Measurements from ENCODE around the gene RHBDL3.

Gene RHBDL3

GRCh38 chr17:32335046-32335445 is 69.4 kb downstream of the RHBDL3 start:
- H3K4me3 ChIP-seq (ENCODE audit: low read length) = no peak overlapping the region
- DNase-seq (ENCODE audit: low read depth) = no peak
- TF ChIP-seq CTCF (conservative IDR thresholded peaks at IDR 0.05; ENCODE audit: low read depth, low read length) = no peak

DNA sequence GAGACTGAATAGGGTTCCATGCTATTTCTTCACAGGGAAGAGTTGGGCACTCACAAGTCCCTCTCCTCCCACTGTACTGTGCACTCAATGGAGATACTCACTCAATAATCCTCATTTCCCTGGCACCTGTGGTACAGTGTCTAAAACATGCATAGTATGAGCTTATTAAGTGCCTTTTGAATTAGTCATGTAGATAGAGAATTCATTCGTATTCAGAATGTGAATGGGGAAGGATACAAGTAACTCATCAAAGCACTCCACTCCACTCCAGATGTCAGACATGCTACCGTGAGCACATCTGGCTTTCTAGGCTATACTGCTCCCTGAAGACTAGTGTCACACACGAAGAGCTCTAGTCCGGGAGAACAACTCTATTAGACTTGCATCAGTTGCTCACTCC is 70.1 kb downstream of the RHBDL3 start:
- DNase-seq (ENCODE audit: low read depth) = no peak
- no peak for TF ChIP-seq CTCF (conservative IDR thresholded peaks at IDR 0.05; ENCODE audit: low read depth, low read length)
- no peak overlapping the region for H3K4me3 ChIP-seq (ENCODE audit: low read length)

DNA sequence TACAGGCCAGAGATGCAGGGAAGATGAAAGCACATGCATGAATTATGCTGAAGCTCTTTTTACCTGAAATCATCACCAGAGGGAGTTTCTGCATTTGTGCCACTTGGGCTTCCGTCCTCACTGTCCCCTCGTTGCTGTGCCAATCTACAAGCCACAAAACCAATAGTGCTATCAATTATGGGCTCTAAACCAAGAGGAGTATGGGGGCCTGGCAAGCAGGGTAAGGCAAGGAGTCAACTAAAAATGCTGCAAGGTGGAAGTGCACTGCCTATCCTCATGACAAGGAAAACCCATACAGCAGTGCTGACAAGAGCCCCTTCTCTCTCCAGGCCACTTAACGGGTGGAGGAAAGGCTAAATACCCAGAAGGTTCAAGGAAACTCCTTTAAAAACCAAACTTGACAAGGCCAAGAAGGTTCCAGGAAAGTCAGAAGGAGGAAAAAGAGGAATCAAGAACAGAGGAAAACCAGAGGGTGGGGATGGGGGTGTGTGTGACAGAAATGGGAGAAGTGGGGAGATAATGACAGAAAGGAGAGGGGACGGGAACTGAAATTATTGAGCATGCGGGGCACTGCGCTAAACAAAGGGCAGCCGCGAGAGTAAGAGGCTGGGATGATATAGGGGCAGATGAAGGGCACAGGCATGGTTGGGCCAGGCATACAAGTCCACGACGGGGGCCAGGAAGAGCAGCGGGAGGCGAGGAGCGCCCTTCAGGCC is 75.7 kb downstream of the RHBDL3 start:
- TF ChIP-seq CTCF (conservative IDR thresholded peaks at IDR 0.05; ENCODE audit: low read depth, low read length) = peak; percentile 26
- no peak for DNase-seq (ENCODE audit: low read depth)
- peak overlapping the region; percentile 73 for H3K4me3 ChIP-seq (ENCODE audit: low read length)

DNA sequence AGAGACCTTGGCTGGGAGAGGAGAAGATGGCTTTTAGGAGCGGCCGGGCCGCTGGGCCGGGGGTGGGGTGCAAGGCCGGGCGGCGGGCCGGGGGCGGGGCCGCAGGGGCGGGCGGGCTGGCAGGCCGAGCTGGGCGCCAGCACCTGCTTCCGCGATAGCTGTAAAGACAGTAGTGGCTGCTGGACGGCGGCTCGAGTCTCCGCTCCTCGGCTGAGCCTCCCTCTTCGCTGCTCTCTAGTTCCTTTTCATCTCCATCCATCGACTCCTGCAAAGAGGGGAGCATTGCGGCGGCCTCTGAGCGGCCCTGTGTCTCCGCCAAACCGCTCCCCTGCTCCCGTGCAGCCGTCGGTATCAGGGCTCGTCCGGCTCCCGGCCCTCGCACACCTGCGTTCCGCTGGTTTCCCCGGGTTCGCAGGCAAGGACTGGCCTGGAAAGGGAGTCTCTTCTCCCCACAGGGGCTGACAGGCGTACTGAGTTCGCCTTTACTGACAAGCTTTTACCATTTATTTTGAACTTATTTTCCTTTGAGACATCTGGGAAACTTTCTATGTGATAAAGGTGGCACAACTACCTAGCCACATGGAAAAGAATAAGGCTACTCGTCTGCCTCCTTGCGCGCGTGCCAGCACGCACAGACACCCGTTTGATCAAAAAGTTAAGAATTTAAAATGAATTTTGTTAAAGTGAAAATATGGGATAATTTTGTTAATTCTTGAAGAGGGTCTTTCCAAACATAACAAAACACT is 76.4 kb downstream of the RHBDL3 start, which contains the start of gene C17orf75:
Gene C17orf75, minus strand, starts transcription at position 317 of the 746 bp plus-strand sequence. Its CDS starts 34 bp downstream, at position 283.
- TF ChIP-seq CTCF (conservative IDR thresholded peaks at IDR 0.05; ENCODE audit: low read depth, low read length) = no peak
- peak within 1 kb of the TSS; percentile 73 for H3K4me3 ChIP-seq (ENCODE audit: low read length)
- no peak for DNase-seq (ENCODE audit: low read depth)

- H3K4me3 ChIP-seq (ENCODE audit: low read length) = peak overlapping the region; percentile 73
- no peak for DNase-seq (ENCODE audit: low read depth)
- TF ChIP-seq CTCF (conservative IDR thresholded peaks at IDR 0.05; ENCODE audit: low read depth, low read length) = no peak
These were observed 77.1 kb downstream of the RHBDL3 start for GRCh38 chr17:32342603-32343325.

GRCh38 chr17:32345951-32346600 is 80.4 kb downstream of the RHBDL3 start:
- no peak overlapping the region for H3K4me3 ChIP-seq (ENCODE audit: low read length)
- no peak for DNase-seq (ENCODE audit: low read depth)
- no peak for TF ChIP-seq CTCF (conservative IDR thresholded peaks at IDR 0.05; ENCODE audit: low read depth, low read length)

All from retinal pigment epithelial cell (primary cell).